AG09309 (cell line): Measurements from ENCODE around the gene NCMAP.

ENCODE experiments used
- DNase-seq: peaks from one replicate; pipeline ENCODE4 v3.0.0-alpha.2; 2010; ENCODE audit warnings: low read depth
- H3K4me3 ChIP-seq: 2 replicates; pipeline ENCODE4 v1.5.1; 2011; ENCODE audit warnings: mild to moderate bottlenecking, low read depth, low read length, moderate library complexity; ENCODE audit not compliant: control insufficient read depth
- TF ChIP-seq, protein P1 (sequence below): IDR thresholded peaks from 2 replicates; pipeline ENCODE4 v1.5.1; 2011; ENCODE audit warnings: mild to moderate bottlenecking, low read depth, low read length, inconsistent platforms; ENCODE audit not compliant: insufficient read depth, control insufficient read depth; ENCODE audit errors: missing control alignments

Gene NCMAP

GRCh38 chr1:24643363-24644099 lies 87.6 kb downstream of the NCMAP start:
- peak overlapping the region; percentile 87 for H3K4me3 ChIP-seq
- DNase-seq = no peak
- TF ChIP-seq, protein P1, sequence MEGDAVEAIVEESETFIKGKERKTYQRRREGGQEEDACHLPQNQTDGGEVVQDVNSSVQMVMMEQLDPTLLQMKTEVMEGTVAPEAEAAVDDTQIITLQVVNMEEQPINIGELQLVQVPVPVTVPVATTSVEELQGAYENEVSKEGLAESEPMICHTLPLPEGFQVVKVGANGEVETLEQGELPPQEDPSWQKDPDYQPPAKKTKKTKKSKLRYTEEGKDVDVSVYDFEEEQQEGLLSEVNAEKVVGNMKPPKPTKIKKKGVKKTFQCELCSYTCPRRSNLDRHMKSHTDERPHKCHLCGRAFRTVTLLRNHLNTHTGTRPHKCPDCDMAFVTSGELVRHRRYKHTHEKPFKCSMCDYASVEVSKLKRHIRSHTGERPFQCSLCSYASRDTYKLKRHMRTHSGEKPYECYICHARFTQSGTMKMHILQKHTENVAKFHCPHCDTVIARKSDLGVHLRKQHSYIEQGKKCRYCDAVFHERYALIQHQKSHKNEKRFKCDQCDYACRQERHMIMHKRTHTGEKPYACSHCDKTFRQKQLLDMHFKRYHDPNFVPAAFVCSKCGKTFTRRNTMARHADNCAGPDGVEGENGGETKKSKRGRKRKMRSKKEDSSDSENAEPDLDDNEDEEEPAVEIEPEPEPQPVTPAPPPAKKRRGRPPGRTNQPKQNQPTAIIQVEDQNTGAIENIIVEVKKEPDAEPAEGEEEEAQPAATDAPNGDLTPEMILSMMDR = no peak

- H3K4me3 ChIP-seq = peak overlapping the region; percentile 87
- TF ChIP-seq, protein P1 = no peak
- no peak for DNase-seq
These were observed 88.2 kb downstream of the NCMAP start for GRCh38 chr1:24644100-24644384.

GRCh38 chr1:24648919-24649318 lies 93.0 kb downstream of the NCMAP start:
- DNase-seq = no peak
- H3K4me3 ChIP-seq = no peak overlapping the region
- TF ChIP-seq, protein P1 = no peak

DNA sequence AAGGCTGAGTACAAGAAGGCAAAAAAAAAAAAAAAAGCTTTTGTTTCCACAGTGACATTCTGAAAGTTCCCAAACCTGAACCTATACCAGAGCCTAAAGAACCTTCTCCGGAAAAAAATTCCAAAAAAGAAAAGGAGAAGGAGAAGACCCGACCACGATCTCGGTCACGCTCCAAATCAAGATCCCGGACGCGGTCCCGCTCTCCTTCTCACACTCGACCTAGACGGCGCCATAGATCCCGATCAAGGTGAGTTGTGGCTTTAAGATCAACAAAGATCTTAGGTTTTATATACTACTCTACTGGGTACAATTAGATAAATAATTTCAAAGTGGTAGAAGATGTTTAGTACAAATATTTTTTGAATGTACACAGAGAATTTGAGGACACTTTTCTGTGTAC lies 96.5 kb downstream of the NCMAP start:
- TF ChIP-seq, protein P1 = no peak
- no peak overlapping the region for H3K4me3 ChIP-seq
- no peak for DNase-seq

GRCh38 chr1:24654010-24654409 lies 98.1 kb downstream of the NCMAP start:
- no peak for DNase-seq
- TF ChIP-seq, protein P1 = no peak
- no peak overlapping the region for H3K4me3 ChIP-seq

DNA sequence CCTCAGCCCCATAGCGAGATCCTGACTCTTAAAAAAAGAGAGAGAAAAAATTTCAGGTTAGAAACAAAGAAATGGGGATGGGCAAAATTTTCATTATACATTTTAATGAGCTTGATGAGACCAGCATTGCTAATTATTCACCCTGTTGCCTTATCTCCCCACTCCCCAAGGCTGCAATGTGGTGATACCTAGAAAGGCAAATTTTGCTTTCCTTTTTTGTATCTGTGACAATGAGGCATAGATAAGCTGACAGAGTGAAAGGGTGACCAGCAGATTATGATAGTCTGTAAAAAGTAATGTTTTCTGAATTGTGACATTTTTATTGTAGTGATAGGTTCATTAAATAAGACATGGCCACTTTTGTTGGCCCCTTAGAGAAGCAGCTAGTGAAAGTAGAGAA lies 100.2 kb downstream of the NCMAP start:
- DNase-seq = no peak
- TF ChIP-seq, protein P1 = no peak
- H3K4me3 ChIP-seq = no peak overlapping the region
